Measurements from ENCODE around the gene N4BP3.

DNA sequence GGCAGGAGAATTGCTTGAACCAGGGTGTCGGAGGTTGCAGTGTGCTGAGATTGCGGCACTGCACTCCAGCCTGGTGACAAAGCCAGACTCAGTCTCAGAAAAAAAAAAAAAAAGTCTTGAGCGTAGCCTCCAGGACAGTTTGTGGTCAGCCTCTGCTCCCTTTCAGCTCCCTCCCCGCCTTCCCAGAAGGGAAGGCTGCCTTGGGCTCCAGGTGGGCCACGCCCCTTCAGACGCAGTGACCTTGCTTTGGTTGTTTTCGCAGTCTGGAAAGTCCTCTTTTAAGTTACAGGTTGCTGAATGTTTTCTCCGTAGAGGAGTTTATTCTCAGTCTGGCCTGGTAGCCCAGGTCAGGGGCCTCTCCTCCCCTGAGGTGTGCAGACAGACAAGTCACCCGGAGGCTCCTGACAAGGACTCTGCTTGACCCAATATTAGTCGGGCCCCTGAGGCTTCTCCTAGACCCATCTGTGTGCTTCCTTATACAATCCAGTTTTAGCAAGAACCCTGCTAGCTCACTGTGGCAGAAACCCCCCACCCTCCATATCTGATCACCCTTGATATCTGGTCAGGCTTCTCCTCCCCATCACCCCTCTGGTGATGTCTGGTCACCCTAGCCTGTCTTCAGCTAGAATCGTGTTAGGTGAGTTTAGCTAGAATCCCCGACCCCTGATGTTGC lies 31.6 kb upstream of the N4BP3 start:
- no peak for TF ChIP-seq FOXM1 (CRISPR knock-in tag; IDR thresholded peaks at IDR 0.05)
- TF ChIP-seq, protein P1, sequence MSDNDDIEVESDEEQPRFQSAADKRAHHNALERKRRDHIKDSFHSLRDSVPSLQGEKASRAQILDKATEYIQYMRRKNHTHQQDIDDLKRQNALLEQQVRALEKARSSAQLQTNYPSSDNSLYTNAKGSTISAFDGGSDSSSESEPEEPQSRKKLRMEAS (IDR thresholded peaks at IDR 0.05): no peak
- no peak for TF ChIP-seq KLF11 (CRISPR knock-in tag; IDR thresholded peaks at IDR 0.05)
- TF ChIP-seq EZH2 (conservative IDR thresholded peaks at IDR 0.05; ENCODE audit: low read depth, low read length): no peak
- no peak for TF ChIP-seq MYC (CRISPR knock-in tag; IDR thresholded peaks at IDR 0.05; ENCODE audit: borderline replicate concordance)
- TF ChIP-seq POLR2A (IDR thresholded peaks at IDR 0.05; ENCODE audit: insufficient read depth in 1 of 2, low read depth in 2 of 2, low read length in 2 of 2): no peak
- TF ChIP-seq IRX3 (CRISPR knock-in tag; IDR thresholded peaks at IDR 0.05; ENCODE audit: borderline replicate concordance, low read depth): no peak
- TF ChIP-seq, protein P2, sequence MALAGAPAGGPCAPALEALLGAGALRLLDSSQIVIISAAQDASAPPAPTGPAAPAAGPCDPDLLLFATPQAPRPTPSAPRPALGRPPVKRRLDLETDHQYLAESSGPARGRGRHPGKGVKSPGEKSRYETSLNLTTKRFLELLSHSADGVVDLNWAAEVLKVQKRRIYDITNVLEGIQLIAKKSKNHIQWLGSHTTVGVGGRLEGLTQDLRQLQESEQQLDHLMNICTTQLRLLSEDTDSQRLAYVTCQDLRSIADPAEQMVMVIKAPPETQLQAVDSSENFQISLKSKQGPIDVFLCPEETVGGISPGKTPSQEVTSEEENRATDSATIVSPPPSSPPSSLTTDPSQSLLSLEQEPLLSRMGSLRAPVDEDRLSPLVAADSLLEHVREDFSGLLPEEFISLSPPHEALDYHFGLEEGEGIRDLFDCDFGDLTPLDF (CRISPR knock-in tag; IDR thresholded peaks at IDR 0.05): no peak
- TF ChIP-seq, protein P3, sequence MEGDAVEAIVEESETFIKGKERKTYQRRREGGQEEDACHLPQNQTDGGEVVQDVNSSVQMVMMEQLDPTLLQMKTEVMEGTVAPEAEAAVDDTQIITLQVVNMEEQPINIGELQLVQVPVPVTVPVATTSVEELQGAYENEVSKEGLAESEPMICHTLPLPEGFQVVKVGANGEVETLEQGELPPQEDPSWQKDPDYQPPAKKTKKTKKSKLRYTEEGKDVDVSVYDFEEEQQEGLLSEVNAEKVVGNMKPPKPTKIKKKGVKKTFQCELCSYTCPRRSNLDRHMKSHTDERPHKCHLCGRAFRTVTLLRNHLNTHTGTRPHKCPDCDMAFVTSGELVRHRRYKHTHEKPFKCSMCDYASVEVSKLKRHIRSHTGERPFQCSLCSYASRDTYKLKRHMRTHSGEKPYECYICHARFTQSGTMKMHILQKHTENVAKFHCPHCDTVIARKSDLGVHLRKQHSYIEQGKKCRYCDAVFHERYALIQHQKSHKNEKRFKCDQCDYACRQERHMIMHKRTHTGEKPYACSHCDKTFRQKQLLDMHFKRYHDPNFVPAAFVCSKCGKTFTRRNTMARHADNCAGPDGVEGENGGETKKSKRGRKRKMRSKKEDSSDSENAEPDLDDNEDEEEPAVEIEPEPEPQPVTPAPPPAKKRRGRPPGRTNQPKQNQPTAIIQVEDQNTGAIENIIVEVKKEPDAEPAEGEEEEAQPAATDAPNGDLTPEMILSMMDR (CRISPR knock-in tag; IDR thresholded peaks at IDR 0.05): no peak
- TF ChIP-seq SRF (IDR thresholded peaks at IDR 0.05; ENCODE audit: low read depth, low read length): no peak
